ENCODE results near the gene LIMS1.

GRCh38 chr2:108573061-108573460, 38.8 kb downstream of the LIMS1 start:
- TF ChIP-seq CTCF (conservative IDR thresholded peaks at IDR 0.05 in 1 of 2, IDR thresholded peaks at IDR 0.05 in 1 of 2; ENCODE audit: extremely low read depth in 1 of 2, insufficient read depth in 1 of 2, low read depth in 1 of 2, low read length in 2 of 2) (no peak), EZH2 (IDR thresholded peaks at IDR 0.05; ENCODE audit: borderline replicate concordance, low read length) (no peak)

Measured in mammary epithelial cell (primary cell).